ENCODE data around the gene CTNNA3.

CTNNA3 gene

GRCh38 chr10:67664942-67665341, 31.1 kb downstream of the CTNNA3 start:
- DNase-seq: no peak

GRCh38 chr10:67663449-67664087, 32.4 kb downstream of the CTNNA3 start:
- DNase-seq: no peak

GRCh38 chr10:67662415-67662814, 33.6 kb downstream of the CTNNA3 start:
- no peak for DNase-seq

DNA sequence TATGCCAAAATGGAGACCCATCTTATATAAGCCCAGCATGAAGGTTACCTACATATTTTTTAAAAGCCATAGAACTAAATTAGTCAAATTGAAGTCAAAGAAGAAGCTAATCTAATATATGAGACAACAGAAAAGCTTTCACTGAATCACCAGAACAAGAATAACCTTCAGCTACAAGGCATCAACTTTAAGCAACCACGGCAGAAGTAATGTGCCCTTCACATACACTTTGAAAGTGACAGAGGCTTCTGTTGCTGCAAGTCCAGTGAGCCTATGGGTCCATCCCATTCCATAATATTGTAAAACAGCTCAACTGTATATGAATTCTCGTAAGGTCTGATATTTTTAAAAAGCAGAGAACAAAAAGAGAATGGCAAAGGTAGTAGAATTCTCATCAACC, 36.5 kb downstream of the CTNNA3 start:
- no peak for DNase-seq

GRCh38 chr10:67657775-67658174, 38.2 kb downstream of the CTNNA3 start:
- no peak for DNase-seq

GRCh38 chr10:67650558-67650957, 45.4 kb downstream of the CTNNA3 start:
- DNase-seq: no peak

DNA sequence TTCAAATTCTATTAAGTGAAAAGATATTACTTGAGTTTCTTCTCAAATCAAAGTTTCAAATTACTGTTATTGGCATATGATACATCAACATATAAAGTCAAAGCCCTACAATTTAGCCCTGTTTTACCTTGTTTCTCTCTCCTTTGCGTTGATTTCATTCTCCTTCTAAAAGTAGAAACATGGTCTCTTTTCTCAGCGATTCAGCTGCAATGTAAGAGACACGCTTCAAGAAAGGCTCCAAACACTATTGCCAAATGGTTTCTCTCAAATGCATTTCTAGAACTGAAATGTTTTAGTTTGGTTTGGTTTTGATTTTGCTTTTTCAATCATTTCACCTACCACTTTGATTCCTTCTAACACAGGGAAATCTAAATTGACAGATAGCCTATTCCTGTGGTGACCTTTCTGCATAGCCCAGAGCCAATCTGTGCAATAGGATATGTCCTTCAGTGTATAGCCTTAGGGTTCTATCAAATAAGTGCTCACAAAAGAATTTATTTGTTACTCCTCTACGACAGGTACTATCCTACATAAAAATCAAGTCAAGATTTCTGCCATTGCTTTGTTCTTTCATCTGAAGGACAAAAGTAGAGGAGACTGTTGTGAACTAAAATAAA, 47.3 kb downstream of the CTNNA3 start:
- DNase-seq: no peak

DNA sequence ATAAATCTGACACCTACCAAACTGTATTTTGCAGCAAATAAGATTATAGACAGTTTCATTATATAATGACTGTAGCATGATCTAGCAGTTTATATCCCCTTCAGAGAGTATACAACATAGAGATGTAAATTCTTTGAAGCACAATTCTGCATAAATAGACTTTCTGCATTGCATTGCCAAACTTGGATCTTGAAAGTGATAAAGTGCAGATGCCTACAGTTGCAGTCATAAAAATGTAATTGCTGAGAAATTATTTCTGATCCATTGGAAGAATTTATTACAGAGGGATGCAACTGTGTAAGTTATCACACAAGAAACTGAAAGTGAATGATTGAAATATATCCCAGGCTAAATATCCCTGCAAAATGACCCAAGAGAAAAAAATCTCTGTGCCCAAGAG, 65.1 kb downstream of the CTNNA3 start:
- no peak for DNase-seq

DNA sequence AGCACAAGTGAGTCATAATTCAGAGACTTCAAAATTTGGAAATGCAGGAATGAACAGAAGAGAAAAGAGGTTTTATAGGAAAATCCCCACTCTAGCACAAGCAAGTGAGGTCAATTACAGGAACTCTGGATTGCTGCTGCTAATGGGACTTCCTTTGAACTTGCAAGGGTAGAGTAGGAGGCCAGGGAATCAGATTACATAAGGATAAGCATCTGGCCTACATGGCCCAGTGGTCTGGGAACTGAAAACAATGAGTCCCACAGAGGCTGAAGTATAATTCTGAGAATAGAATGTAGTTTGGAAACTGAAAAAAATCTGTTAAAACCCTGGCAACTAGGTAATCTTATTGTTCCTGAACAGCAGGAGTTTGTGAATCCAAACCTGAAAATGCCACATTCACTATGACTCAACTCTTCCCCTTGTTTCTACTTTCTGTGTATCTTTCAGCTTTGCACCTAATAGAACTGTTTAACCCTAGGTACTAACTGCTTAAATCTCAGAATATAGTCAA, 66.5 kb downstream of the CTNNA3 start:
- DNase-seq: no peak

GRCh38 chr10:67622984-67623383, 73.0 kb downstream of the CTNNA3 start:
- DNase-seq: no peak

GRCh38 chr10:67622511-67622910, 73.5 kb downstream of the CTNNA3 start:
- DNase-seq: no peak

- no peak for DNase-seq
Measured at GRCh38 chr10:67621834-67622233, 74.2 kb downstream of the CTNNA3 start.

DNA sequence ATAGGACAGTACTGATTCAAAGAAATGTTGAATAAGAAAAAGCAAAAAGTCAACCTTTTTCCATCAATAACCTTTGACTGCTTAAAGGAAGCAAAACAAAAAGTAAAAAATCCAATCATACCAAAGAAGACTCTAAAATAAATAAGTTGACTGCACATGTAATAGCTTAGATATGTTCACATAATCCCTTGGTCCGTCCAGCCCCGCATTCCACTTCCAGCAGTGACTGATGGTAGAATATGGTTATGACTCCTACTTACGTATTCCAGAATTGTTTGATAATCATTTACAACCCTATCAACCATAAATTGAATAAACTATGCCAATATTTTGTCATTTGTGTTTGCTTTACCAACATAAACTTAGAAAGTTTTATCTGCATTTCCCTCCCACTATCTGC, 77.9 kb downstream of the CTNNA3 start:
- no peak for DNase-seq

- DNase-seq: no peak
Measured at GRCh38 chr10:67612577-67613537, 83.1 kb downstream of the CTNNA3 start.

DNA sequence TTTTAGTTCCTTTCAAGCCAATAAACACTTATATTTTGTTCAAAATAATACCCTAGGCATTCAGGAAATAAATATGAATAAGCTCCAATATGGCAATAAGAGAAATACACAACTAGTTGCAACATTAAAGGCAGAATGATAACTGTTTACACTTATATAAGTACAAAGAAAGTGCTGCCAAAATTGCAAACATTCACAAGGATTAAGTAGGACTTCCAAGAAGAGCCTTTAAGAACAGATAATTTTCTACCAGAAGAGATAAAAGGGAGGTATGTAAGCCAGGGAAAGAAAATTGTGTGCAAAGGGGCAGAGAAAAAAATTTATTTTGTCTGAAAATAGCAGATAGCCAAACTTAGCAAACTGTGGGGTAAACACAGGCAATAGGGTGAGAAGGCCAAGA, 83.8 kb downstream of the CTNNA3 start:
- DNase-seq: no peak

DNA sequence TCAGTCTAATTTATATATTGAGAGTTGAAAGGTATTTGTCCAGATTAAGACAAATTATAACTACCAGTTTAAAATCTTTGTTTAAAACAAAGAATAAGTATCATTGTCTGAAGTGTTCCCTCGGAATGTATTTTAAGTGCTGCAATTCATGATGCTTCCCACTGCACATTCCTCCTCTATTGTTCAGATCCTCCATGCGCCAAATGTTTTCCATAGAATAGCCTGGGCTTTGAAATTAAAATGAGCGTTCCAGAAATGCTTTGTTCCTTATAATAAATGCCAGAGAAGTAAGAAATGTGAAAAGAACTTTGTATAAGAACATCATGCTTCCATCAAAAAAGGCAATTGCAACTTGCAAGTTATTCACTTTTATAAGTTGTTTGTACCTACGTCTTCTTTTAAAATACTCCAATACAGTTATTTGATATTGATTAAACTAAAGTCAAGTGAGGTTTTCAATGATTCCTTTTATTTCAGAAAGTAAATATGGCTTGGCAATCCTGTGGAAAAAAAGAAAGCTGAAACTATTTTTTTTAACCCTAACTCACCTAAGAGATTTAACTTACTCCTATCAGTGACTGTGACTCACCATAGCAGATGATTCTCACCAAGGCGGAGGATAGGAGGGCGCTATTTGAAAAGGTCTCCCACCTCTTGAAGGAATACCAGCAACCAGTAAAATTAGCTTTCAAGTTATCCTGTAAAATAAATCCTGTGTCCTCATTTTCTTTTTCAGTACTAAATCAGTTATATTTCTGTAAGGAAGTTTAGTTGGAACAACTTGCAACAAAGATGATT, 85.8 kb downstream of the CTNNA3 start:
- no peak for DNase-seq

- DNase-seq: no peak
Measured at GRCh38 chr10:67608001-67608400, 88.0 kb downstream of the CTNNA3 start.

- DNase-seq: no peak
Measured at GRCh38 chr10:67607472-67607871, 88.5 kb downstream of the CTNNA3 start.

DNA sequence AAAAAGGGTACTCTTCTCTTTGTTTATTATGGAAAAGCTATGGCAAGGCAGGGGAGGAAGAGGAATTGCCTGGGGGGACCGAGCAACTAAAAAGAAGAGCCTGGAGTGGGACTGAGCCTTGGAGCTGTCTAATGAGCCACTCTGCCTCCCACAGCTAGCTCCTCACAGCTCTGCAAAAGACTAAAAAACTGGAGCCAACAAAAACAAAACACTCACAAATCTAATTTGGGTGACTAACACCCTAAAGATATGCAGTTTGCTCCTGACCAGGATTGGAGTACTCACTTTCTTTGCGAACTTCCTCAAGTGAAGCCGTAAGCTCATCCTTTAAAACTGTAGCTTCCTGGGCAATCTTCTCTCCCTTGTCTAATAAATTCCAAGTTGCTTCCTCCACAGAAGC, 89.4 kb downstream of the CTNNA3 start:
- no peak for DNase-seq

DNA sequence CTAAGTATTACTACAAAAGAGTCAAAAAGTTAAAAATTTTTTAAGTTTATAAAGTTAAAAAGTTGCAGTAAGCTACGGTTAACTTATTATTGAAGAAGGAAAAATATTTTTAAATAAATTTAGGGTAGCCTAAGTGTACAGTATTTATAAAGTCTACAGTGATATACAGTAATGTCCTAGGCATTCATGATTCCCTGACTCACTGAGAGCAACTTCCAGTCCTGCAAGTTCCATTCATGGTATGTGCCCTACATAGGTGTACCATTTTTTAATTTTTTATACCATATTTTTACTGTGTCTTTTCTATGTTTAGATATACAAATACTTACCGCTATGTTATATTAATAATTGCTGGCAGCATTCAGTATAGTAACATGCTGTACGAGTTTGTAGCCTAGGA, 92.3 kb downstream of the CTNNA3 start:
- DNase-seq: no peak

DNA sequence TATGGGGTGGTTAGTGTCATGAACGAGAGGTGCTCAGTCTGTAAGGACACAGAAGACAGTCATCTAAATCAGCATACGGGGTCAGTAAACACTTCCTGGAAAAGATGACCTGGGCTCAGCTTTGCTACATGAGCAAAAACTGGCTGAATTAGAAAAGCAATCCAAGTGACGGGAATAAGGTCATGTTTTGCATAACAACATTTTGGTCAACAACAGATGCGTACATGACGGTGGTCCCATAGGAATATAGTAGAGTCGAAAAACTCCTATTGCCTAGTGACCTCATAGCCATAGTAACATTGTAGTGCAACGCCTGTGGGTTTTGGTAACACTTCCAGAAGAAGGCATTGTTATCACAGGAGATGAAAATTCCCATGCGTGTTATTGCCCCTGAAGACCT, 92.9 kb downstream of the CTNNA3 start:
- no peak for DNase-seq

- DNase-seq: no peak
Measured at GRCh38 chr10:67602268-67602950, 93.6 kb downstream of the CTNNA3 start.
